CD14-positive monocyte (primary cell): ENCODE data around the gene SPATS2. TPM values are rescaled to one million over a fixed set of nuclear protein-coding genes. Genes with fewer than 3 reads are reported as not detected.

ENCODE experiments used
- DNase-seq, 3 donors: peaks; one replicate each; pipeline ENCODE4 v3.0.0-alpha.2; 2011 to 2022
- H2AFZ ChIP-seq: 2 replicates; pipeline ENCODE4 v1.6.0; 2012; ENCODE audit warnings: mild to moderate bottlenecking, low read depth, low read length, inconsistent platforms; ENCODE audit not compliant: insufficient read depth, poor library complexity, severe bottlenecking
- H3K27ac ChIP-seq, 2 donors: 1 replicate in 1 of 2; 2 replicates in 1 of 2; pipeline ENCODE4 v1.5.1; 2012 to 2013; ENCODE audit warnings: low read length in 2 of 2, control low read depth in 1 of 2, inconsistent platforms in 1 of 2, low read depth in 1 of 2, mild to moderate bottlenecking in 1 of 2
- H3K27me3 ChIP-seq, 2 donors: one replicate each; pipeline versions ENCODE4 v1.6.0 to v1.6.1; 2011 to 2013; ENCODE audit warnings: low read length in 2 of 2; ENCODE audit not compliant: control insufficient read depth in 2 of 2, insufficient read depth in 2 of 2
- H3K36me3 ChIP-seq, 2 donors: replicated peaks in 1 of 2; 1 replicate in 1 of 2; 2 replicates in 1 of 2; pipeline versions ENCODE4 v1.5.1 to v1.6.1; 2012 to 2013; ENCODE audit warnings: low read length in 2 of 2, control low read depth in 1 of 2, inconsistent platforms in 1 of 2, mild to moderate bottlenecking in 1 of 2; ENCODE audit not compliant: insufficient read depth in 2 of 2, control insufficient read depth in 1 of 2
- H3K4me1 ChIP-seq, 2 donors: 1 replicate in 1 of 2; 2 replicates in 1 of 2; pipeline versions ENCODE4 v1.5.1 to v1.6.1; 2012 to 2013; ENCODE audit warnings: low read length in 2 of 2, control low read depth in 1 of 2, inconsistent platforms in 1 of 2, mild to moderate bottlenecking in 1 of 2, moderate library complexity in 1 of 2; ENCODE audit not compliant: insufficient read depth in 2 of 2, control insufficient read depth in 1 of 2
- H3K4me2 ChIP-seq: replicated peaks from 2 replicates; pipeline ENCODE3; 2012; ENCODE audit warnings: low read length, moderate library complexity, mild to moderate bottlenecking; ENCODE audit not compliant: poor library complexity, severe bottlenecking; ENCODE audit errors: extremely low read depth
- H3K4me3 ChIP-seq, 3 experiments: fragments of 200-600 bp in 1 of 3; sonication (generic) in 1 of 3; replicated peaks in 1 of 3; 1 replicate in 2 of 3; 2 replicates in 1 of 3; pipeline ENCODE4 v1.5.1; 2011 to 2013; ENCODE audit warnings: low read length in 3 of 3, mild to moderate bottlenecking in 3 of 3, control low read depth in 2 of 3, low read depth in 2 of 3, inconsistent platforms in 1 of 3, moderate library complexity in 1 of 3
- H3K79me2 ChIP-seq: 2 replicates; pipeline ENCODE4 v1.6.0; 2012; ENCODE audit warnings: mild to moderate bottlenecking, control low read depth, inconsistent platforms, low read length, moderate library complexity; ENCODE audit not compliant: insufficient read depth
- H3K9ac ChIP-seq: 2 replicates; pipeline ENCODE4 v1.6.0; 2017; ENCODE audit warnings: low read length, mild to moderate bottlenecking; ENCODE audit not compliant: insufficient read depth, poor library complexity, severe bottlenecking
- H3K9me3 ChIP-seq, 2 donors: replicated peaks in 1 of 2; 1 replicate in 1 of 2; 2 replicates in 1 of 2; pipeline versions ENCODE4 v1.5.1 to v1.6.1; 2012 to 2013; ENCODE audit warnings: low read length in 2 of 2, control low read depth in 1 of 2; ENCODE audit not compliant: control insufficient read depth in 1 of 2, insufficient read depth in 1 of 2
- H4K20me1 ChIP-seq: 2 replicates; pipeline ENCODE4 v1.6.0; 2012; ENCODE audit warnings: mild to moderate bottlenecking, low read length, control low read depth, moderate library complexity; ENCODE audit not compliant: insufficient read depth
- H3K27ac Mint-ChIP-seq, 7 donors: one replicate each; pipeline ENCODE4 v1.8.0; 2020; ENCODE audit warnings: mild to moderate bottlenecking in 7 of 7, mixed read lengths in 7 of 7, moderate library complexity in 6 of 7, inconsistent platforms in 2 of 7
- H3K27me3 Mint-ChIP-seq, 3 donors: one replicate each; pipeline ENCODE4 v1.8.0; 2021 to 2022; ENCODE audit warnings: low read depth in 3 of 3, mild to moderate bottlenecking in 3 of 3, mixed read lengths in 3 of 3, moderate library complexity in 3 of 3, inconsistent platforms in 1 of 3
- H3K36me3 Mint-ChIP-seq, 2 donors: one replicate each; pipeline ENCODE4 v1.8.0; 2020; ENCODE audit warnings: mixed read lengths in 2 of 2, inconsistent platforms in 1 of 2, mild to moderate bottlenecking in 1 of 2
- H3K4me1 Mint-ChIP-seq: one replicate; pipeline ENCODE4 v1.8.0; 2020; ENCODE audit warnings: mild to moderate bottlenecking, mixed read lengths
- H3K4me3 Mint-ChIP-seq, 2 donors: one replicate each; pipeline ENCODE4 v1.8.0; 2020; ENCODE audit warnings: mild to moderate bottlenecking in 2 of 2, mixed read lengths in 2 of 2, moderate library complexity in 1 of 2
- H3K9me3 Mint-ChIP-seq, 7 donors: one replicate each; pipeline ENCODE4 v1.8.0; 2020 to 2022; ENCODE audit warnings: mixed read lengths in 7 of 7, mild to moderate bottlenecking in 6 of 7, moderate library complexity in 6 of 7, inconsistent platforms in 2 of 7
- CTCF ChIP-seq: fragments of 200-600 bp; IDR thresholded peaks from one replicate; pipeline ENCODE4 v1.8.0; 2022; ENCODE audit warnings: antibody characterized with exemption, mild to moderate bottlenecking
- WGBS: methylation state at CpG from one replicate; pipeline ENCODE4 v1.1.5; 2013; ENCODE audit warnings: missing lambda C conversion rate; ENCODE audit not compliant: insufficient coverage; 5-methylcytosine and 5-hydroxymethylcytosine counted together
- intact Hi-C, 2 donors: fragments of 100-400 bp; cut with micrococcal nuclease; formaldehyde crosslinking; loops; one replicate each; pipeline versions ENCODE4 v1.15.0 to v1.15.1; 2023
- polyA plus RNA-seq, 3 donors: library from polyadenylated mRNA; depleted of rRNA in 1 of 3; unstranded in 2 of 3; stranded (reverse) in 1 of 3; fragments of 300-500 nt in 2 of 3; fragments of >200 nt in 1 of 3; fragmentation: Illumina TruSeq in 2 of 3; gene quantifications; 1 replicate in 2 of 3; 2 replicates in 1 of 3; pipeline ENCODE4 v1.2.3, GENCODE V29; 2012 to 2021

SPATS2 gene
- polyA plus RNA-seq, 3 donors, result 1.1 to 3.2 (median 1.8) TPM

GRCh38 chr12:49524660-49525324 lies 157.5 kb downstream of the SPATS2 start:
- Mint-ChIP-seq H3K36me3 (peaks cover 14 to 23% of the 10 kb centered on the region in 2 donors), H3K27me3 (no peaks in the 10 kb centered on the region), H3K27ac (no peak overlapping the region), H3K4me3 (no peak overlapping the region), H3K4me1 (peaks cover 4% of the 10 kb centered on the region), H3K9me3 (no peaks in the 10 kb centered on the region)
- no peak overlapping the region for H3K4me2 ChIP-seq
- H3K9ac ChIP-seq, result no peak overlapping the region
- H2AFZ ChIP-seq, result no peak overlapping the region
- no peak overlapping the region for H3K27ac ChIP-seq
- WGBS, result 91% methylated on average over 5 of the region's 6 CpGs
- no peaks in the 10 kb centered on the region for H3K27me3 ChIP-seq
- peaks cover 6 to 8% of the 10 kb centered on the region in 2 donors for H3K4me1 ChIP-seq
- intact Hi-C loops, result no loop called here
- no peaks in the 10 kb centered on the region for H3K9me3 ChIP-seq
- TF ChIP-seq CTCF, result no peak
- no peaks in the 10 kb centered on the region for H3K79me2 ChIP-seq
- H3K36me3 ChIP-seq, result peaks cover 6 to 17% of the 10 kb centered on the region in 2 donors
- no peaks in the 10 kb centered on the region for H4K20me1 ChIP-seq
- no peak overlapping the region for H3K4me3 ChIP-seq
- no peak for DNase-seq

GRCh38 chr12:49525942-49526341 lies 158.7 kb downstream of the SPATS2 start:
- Histone ChIP-seq H3K27me3 (no peaks in the 10 kb centered on the region), H3K4me3 (no peak overlapping the region), H3K79me2 (no peaks in the 10 kb centered on the region), H3K27ac (no peak overlapping the region), H3K4me2 (no peak overlapping the region), H4K20me1 (no peaks in the 10 kb centered on the region), H2AFZ (no peak overlapping the region), H3K9me3 (no peaks in the 10 kb centered on the region), H3K36me3 (peaks cover 6 to 17% of the 10 kb centered on the region in 2 donors), H3K9ac (no peak overlapping the region), H3K4me1 (peaks cover 7 to 10% of the 10 kb centered on the region in 2 donors)
- WGBS, result 100% methylated on average over 5 of the region's 7 CpGs
- no peak for TF ChIP-seq CTCF
- Mint-ChIP-seq H3K36me3 (peaks cover 14 to 20% of the 10 kb centered on the region in 2 donors), H3K4me1 (peaks cover 4% of the 10 kb centered on the region), H3K27ac (no peak overlapping the region), H3K27me3 (no peaks in the 10 kb centered on the region), H3K9me3 (no peaks in the 10 kb centered on the region), H3K4me3 (no peak overlapping the region)
- intact Hi-C loops, result no loop called here
- DNase-seq, result no peak
